ENCODE data around the gene ADORA1.

The ADORA1 gene

DNA sequence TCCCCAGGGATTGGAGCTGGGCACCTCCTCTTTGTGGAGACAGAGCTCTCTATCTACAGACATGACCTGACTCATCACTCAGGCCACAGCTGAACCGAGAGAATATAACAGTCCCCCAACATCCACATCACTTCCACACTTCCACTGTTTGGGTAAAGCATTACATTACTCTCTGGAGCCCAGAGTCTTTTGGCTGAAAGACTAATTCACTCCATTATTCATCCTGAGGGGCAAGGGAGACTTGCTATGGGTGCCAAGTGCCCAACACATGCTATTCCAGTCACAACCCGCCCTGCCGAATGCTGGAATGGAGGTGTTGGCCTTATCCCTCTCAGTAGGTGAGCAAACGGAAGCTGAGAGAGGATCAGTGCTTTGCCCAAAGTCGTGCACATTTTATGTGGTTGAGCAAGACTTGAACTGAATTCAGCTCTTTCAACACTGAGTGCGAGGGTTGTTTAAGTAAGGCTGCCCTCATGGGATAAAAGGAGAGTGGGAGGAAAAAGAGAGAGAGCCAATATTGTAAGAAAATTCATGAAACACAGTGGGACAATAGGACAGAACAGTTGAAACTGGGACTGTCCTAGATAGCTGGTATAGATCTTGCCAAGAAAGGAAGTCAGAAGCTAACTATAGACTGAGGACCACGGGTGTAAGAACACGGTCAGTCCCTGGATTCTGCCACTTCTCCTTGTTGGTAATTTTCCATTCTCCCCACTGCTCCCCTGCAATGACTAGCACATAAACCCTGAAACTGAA lies 72.5 kb downstream of the ADORA1 start:
- DNase-seq (no peak), ATAC-seq (ENCODE audit: insufficient read depth, low read depth) (no peak)
- Histone ChIP-seq H3K4me2 (ENCODE audit: insufficient read depth, low read length) (no peak overlapping the region), H3K36me3 (ENCODE audit: insufficient read depth, low read length) (no peaks in the 10 kb centered on the region), H2AFZ (ENCODE audit: low read depth, low read length) (no peak overlapping the region), H3K27ac (ENCODE audit: low read length) (no peak overlapping the region), H3K9ac (ENCODE audit: low read depth, low read length) (no peak overlapping the region), H3K4me3 (ENCODE audit: low read depth in 1 of 2, low read length in 2 of 2) (no peak overlapping the region), H3K4me1 (ENCODE audit: insufficient read depth, low read length) (no peaks in the 10 kb centered on the region), H3K9me3 (ENCODE audit: insufficient read depth, low read length, severe bottlenecking) (no peaks in the 10 kb centered on the region), H3K27me3 (ENCODE audit: insufficient read depth, low read length, poor library complexity) (peaks cover 39% of the 10 kb centered on the region), H4K20me1 (ENCODE audit: insufficient read depth, low read length) (no peaks in the 10 kb centered on the region), H3K79me2 (ENCODE audit: insufficient read depth, low read length) (no peaks in the 10 kb centered on the region)
- TF ChIP-seq, protein P1, sequence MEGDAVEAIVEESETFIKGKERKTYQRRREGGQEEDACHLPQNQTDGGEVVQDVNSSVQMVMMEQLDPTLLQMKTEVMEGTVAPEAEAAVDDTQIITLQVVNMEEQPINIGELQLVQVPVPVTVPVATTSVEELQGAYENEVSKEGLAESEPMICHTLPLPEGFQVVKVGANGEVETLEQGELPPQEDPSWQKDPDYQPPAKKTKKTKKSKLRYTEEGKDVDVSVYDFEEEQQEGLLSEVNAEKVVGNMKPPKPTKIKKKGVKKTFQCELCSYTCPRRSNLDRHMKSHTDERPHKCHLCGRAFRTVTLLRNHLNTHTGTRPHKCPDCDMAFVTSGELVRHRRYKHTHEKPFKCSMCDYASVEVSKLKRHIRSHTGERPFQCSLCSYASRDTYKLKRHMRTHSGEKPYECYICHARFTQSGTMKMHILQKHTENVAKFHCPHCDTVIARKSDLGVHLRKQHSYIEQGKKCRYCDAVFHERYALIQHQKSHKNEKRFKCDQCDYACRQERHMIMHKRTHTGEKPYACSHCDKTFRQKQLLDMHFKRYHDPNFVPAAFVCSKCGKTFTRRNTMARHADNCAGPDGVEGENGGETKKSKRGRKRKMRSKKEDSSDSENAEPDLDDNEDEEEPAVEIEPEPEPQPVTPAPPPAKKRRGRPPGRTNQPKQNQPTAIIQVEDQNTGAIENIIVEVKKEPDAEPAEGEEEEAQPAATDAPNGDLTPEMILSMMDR (IDR thresholded peaks at IDR 0.05; ENCODE audit: borderline replicate concordance, extremely low read depth, low read length, poor library complexity, severe bottlenecking), result no peak
- no peak for TF ChIP-seq EZH2 (IDR thresholded peaks at IDR 0.05; ENCODE audit: borderline replicate concordance, low read depth, low read length, severe bottlenecking)

DNA sequence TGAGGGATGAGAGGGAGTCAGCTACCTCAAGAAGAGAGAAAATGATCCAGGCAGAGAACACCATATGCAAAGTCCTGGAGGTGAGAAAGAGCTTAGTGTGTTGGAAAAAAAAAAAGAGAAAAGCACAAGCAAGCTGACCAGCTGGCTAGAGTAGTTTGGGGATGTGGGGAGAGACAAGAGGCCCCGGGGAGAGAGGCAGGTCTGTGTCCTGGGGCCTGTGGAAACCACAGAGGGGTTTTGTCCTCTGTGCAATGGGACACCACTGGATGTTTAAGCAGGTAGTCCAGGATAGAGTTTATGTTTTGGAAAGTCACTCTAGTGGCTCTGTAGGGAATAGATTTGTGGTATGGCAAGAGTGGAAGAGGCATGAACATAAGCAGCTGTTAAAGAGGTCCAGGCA lies 73.4 kb downstream of the ADORA1 start:
- H4K20me1 ChIP-seq (ENCODE audit: insufficient read depth, low read length), result no peaks in the 10 kb centered on the region
- no peak for ATAC-seq (ENCODE audit: insufficient read depth, low read depth)
- H3K27ac ChIP-seq (ENCODE audit: low read length), result no peak overlapping the region
- H3K79me2 ChIP-seq (ENCODE audit: insufficient read depth, low read length), result no peaks in the 10 kb centered on the region
- no peak overlapping the region for H2AFZ ChIP-seq (ENCODE audit: low read depth, low read length)
- H3K9ac ChIP-seq (ENCODE audit: low read depth, low read length), result no peak overlapping the region
- no peak for TF ChIP-seq EZH2 (IDR thresholded peaks at IDR 0.05; ENCODE audit: borderline replicate concordance, low read depth, low read length, severe bottlenecking)
- TF ChIP-seq, protein P1 (IDR thresholded peaks at IDR 0.05; ENCODE audit: borderline replicate concordance, extremely low read depth, low read length, poor library complexity, severe bottlenecking), result no peak
- H3K27me3 ChIP-seq (ENCODE audit: insufficient read depth, low read length, poor library complexity), result peaks cover 34% of the 10 kb centered on the region
- no peaks in the 10 kb centered on the region for H3K4me1 ChIP-seq (ENCODE audit: insufficient read depth, low read length)
- no peaks in the 10 kb centered on the region for H3K36me3 ChIP-seq (ENCODE audit: insufficient read depth, low read length)
- no peak overlapping the region for H3K4me2 ChIP-seq (ENCODE audit: insufficient read depth, low read length)
- DNase-seq, result no peak
- H3K4me3 ChIP-seq (ENCODE audit: low read depth in 1 of 2, low read length in 2 of 2), result no peak overlapping the region
- H3K9me3 ChIP-seq (ENCODE audit: insufficient read depth, low read length, severe bottlenecking), result no peaks in the 10 kb centered on the region

DNA sequence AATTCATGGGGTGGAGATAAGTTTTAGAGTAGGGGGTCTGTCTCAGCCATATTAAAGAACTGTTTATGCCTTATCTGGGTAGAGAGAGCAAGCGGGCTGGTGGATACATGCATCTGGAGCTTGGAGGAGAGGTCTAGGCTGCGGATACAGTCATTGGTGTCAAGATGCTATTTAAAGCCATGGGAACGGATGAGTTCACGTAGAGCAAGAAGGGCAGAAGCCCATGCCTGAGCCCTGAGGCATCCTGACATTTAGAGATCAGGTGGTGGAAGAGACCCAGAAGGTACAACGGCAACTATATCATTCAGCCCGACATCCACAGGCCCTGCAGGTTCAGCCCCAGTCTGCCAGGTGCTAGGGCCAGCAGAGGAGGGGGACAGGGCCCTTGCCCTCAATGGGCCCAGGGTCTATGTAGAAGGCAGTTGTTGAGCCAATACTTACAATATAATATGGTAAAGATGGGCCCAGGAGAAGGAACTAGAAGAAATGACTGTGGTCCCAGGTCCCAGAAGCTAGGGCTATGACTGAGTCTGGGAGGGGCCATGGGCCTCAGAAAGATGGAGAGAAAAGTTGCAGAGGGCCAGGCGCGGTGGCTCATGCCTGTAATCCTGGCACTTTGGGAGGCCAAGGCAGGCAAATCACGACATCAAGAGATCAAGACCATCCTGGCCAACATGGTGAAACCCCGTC lies 74.1 kb downstream of the ADORA1 start:
- no peak for ATAC-seq (ENCODE audit: insufficient read depth, low read depth)
- H3K4me1 ChIP-seq (ENCODE audit: insufficient read depth, low read length), result no peaks in the 10 kb centered on the region

More for the DNA sequence above, 74.1 kb downstream of the ADORA1 start:
- Histone ChIP-seq H3K36me3 (ENCODE audit: insufficient read depth, low read length) (no peaks in the 10 kb centered on the region), H3K79me2 (ENCODE audit: insufficient read depth, low read length) (no peaks in the 10 kb centered on the region), H3K4me2 (ENCODE audit: insufficient read depth, low read length) (no peak overlapping the region), H3K9me3 (ENCODE audit: insufficient read depth, low read length, severe bottlenecking) (no peaks in the 10 kb centered on the region), H2AFZ (ENCODE audit: low read depth, low read length) (no peak overlapping the region), H3K27ac (ENCODE audit: low read length) (no peak overlapping the region), H3K27me3 (ENCODE audit: insufficient read depth, low read length, poor library complexity) (peaks cover 27% of the 10 kb centered on the region), H3K4me3 (ENCODE audit: low read depth in 1 of 2, low read length in 2 of 2) (no peak overlapping the region), H3K9ac (ENCODE audit: low read depth, low read length) (no peak overlapping the region), H4K20me1 (ENCODE audit: insufficient read depth, low read length) (no peaks in the 10 kb centered on the region)
- DNase-seq, result no peak
- TF ChIP-seq EZH2 (IDR thresholded peaks at IDR 0.05; ENCODE audit: borderline replicate concordance, low read depth, low read length, severe bottlenecking), result no peak
- TF ChIP-seq, protein P1 (IDR thresholded peaks at IDR 0.05; ENCODE audit: borderline replicate concordance, extremely low read depth, low read length, poor library complexity, severe bottlenecking), result no peak
